Activated CD8-positive, alpha-beta memory T cell treated with anti-CD3 and anti-CD28 coated beads for 1 hour (primary cell): Measurements from ENCODE around the gene ERCC4.

Source experiments
- DNase-seq, 2 donors: peaks; one replicate each; pipeline ENCODE4 v3.0.0-alpha.2; 2020; ENCODE audit warnings: low read depth in 1 of 2; ENCODE audit errors: extremely low read depth in 1 of 2

ERCC4 gene

GRCh38 chr16:13988038-13988437 is 68.1 kb downstream of the ERCC4 start:
- DNase-seq: no peak

- no peak for DNase-seq
These were observed 72.4 kb downstream of the ERCC4 start for GRCh38 chr16:13992322-13992721.

GRCh38 chr16:13992976-13993375 is 73.0 kb downstream of the ERCC4 start:
- no peak for DNase-seq

- DNase-seq: no peak
These were observed 74.5 kb downstream of the ERCC4 start for GRCh38 chr16:13994239-13995106.

GRCh38 chr16:13995194-13995593 is 75.2 kb downstream of the ERCC4 start:
- DNase-seq: no peak

- DNase-seq: no peak
These were observed 76.9 kb downstream of the ERCC4 start for GRCh38 chr16:13996778-13997288.

GRCh38 chr16:13997526-13997925 is 77.6 kb downstream of the ERCC4 start:
- no peak for DNase-seq

GRCh38 chr16:13997933-13998332 is 78.0 kb downstream of the ERCC4 start:
- no peak for DNase-seq

- no peak for DNase-seq
These were observed 79.3 kb downstream of the ERCC4 start for GRCh38 chr16:13999071-13999894.

GRCh38 chr16:13999895-14000425 is 80.0 kb downstream of the ERCC4 start:
- DNase-seq: no peak

- DNase-seq: no peak
These were observed 81.6 kb downstream of the ERCC4 start for GRCh38 chr16:14001521-14001920.
